Activated effector memory CD4-positive, alpha-beta T cell treated with anti-CD3 and anti-CD28 coated beads, Interleukin-2, amount 50 U/mL, for 16 hours (primary cell): ENCODE measurements around the gene FBXW8.
A peak's percentile ranks its signal among the peaks of the same experiment; 100 is the strongest.

Experiments
- DNase-seq: peaks from one replicate; pipeline ENCODE4 v3.0.0-alpha.2; 2020

FBXW8 gene

DNA sequence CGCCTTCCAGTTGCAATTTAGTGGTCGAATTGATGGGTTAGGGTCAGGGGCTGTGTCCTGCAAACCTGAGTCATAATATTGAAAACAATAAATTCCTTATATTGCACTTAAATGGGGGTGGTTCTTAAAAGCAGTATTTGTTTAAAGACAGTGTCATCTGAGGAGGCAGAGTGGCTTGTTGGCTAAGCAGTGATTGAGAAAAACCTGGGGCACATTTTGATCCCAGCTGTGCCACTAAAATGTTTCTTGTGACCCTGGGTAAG, 48.4 kb downstream of the FBXW8 start:
- DNase-seq: no peak

GRCh38 chr12:116959845-116960514, 49.2 kb downstream of the FBXW8 start:
- peak; percentile 68 for DNase-seq

- no peak for DNase-seq
Measured at GRCh38 chr12:116962197-116962596, 51.4 kb downstream of the FBXW8 start.

DNA sequence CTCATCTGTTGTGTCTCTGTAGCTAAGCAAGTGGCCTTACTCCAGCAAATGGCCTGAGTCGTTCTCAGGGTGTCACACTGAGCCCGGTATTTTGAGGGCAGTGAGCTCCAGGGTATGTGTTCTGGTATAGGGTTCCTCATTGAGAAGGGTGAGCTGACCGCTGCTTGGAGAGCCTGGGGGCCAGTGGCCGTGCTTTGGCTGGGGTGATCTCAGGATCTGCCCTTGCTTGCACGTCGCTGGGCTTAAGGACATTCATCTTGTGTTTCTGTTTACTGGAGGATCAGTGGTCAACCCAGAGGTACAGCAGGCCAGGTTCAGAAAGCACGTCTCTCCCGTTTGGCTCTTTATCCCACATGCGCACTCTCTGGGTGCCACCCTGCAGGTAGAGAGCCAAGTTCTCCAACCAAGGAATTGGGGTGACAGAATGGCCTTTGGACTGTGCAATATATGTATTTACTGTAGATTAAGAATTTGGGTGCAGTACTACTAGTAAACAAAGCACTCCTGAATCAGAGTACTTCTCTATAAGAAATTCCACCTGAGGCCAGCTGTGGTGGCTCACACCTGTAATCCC, 52.1 kb downstream of the FBXW8 start:
- no peak for DNase-seq

GRCh38 chr12:116964054-116965050, 53.6 kb downstream of the FBXW8 start:
- no peak for DNase-seq

DNA sequence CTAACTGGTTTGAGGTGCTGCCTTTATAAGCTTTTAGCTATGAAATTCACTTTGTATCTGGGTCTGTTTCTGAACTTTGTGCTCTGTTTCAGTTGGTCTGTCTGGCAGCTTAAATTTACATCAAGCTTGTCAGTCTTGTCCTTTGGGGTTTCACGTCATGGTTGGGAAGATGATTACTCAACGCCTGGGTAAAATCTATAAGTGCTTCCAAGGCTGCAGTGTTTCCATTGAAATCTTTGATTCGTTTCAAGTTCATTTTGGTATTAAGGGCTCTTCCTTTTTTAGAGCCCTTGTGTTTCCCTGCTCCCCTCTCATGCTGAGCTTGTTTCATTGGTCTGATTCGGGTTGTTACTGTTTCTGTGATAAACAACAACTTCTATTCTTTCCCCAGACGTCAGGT, 58.2 kb downstream of the FBXW8 start:
- no peak for DNase-seq

- DNase-seq: no peak
Measured at GRCh38 chr12:116969615-116970585, 59.1 kb downstream of the FBXW8 start.

DNA sequence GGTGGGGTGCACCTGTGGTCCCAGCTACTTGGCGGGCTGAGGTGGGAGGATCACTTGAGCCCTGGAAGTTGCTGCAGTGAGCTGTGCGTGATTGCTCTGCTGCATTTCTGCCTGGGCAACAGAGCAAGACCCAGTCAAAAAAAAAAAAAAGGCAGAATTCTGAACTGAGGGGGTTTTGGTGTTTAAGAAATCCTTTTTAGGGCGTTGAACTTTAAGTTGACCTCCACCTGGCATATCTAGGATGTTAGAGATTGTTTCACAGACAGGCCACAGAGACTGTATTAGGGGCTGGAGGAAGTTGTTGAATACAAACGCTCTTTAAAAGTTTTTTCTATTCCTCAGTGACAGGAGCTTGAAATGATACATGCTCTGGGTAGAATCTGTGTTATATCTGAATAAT, 60.5 kb downstream of the FBXW8 start:
- no peak for DNase-seq

- DNase-seq: no peak
Measured at GRCh38 chr12:116975779-116976393, 65.1 kb downstream of the FBXW8 start.

GRCh38 chr12:116977465-116978380, 67.0 kb downstream of the FBXW8 start:
- DNase-seq: no peak

DNA sequence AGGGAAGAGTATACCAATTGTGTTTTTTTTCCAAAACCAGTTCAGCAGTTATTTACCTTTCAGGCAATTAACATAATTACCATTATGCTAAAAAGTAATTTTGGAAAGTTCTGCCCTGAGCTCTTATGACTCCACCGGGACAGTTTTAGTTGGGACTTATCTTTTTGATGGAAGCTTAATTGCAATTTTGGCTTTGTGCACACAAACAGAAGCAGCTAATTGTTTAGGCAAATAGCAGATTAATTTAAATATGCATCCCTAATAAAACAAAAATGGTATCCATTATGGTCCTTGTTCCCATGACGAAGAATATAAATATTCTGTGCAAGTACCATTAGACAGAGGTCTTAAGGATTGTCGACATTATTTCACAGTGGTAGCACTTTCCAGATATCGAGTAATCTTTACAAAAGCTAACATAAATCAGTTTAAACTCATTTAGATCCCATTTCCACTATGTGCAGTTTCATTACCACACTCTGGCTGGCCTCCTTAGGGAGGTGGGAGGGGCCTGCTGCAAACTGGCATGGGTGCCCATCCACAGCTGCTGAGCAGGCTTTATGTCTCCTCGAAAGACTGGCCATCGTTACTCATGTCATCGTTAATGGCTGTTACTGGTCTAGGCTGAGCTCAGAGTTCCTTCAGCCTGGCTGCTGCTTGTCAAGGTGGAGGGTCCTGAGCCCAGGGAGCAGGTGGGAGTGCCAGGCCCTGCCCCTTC, 68.2 kb downstream of the FBXW8 start:
- DNase-seq: no peak

DNA sequence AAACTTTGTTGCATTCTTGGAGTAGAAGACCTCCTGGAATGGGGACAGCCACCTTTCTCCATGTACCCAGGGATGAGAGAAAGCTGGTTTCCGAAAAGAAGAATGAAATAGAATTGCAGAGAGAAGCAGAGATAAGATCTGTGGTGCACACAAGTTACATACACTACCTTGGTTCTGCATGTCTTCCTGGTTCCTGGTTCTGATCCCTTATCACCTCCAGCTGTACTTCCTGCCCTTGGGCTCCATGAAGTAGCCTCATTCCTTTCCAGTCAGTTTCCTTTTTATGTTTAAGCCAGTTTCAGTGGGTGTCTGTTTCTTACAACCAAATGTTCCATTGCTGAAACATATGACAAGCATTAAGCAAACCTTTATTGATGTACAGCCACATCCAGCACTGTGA, 69.3 kb downstream of the FBXW8 start:
- DNase-seq: no peak

DNA sequence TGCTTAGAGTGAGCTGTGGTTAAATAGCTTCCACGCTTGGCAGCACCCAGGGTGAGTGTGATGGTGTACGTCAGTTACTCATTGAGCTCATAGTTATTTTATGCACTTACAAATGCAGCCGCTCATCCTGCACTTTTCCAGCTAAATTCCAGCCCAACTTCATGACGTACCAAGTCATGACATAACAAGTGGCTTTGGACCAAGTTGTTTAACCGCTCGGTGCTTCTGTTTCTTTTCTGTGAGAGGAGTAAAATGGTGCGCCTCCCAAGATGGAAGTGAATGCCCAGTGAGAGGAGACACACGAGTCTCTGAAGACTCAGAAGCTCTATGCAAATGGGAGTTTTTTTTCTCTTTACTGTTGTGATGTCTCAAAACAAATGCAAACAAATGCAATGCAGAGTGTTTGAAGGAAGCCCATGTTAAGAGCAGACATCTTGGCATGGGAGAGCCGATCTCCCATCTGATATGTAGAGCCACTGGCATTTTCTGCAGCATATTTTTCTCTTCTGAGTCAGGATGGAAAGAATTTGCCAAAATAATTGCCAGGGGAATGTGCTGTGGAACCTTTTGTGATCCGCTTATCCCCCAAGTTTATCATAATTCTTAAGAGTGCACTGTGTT, 72.2 kb downstream of the FBXW8 start:
- no peak for DNase-seq

DNA sequence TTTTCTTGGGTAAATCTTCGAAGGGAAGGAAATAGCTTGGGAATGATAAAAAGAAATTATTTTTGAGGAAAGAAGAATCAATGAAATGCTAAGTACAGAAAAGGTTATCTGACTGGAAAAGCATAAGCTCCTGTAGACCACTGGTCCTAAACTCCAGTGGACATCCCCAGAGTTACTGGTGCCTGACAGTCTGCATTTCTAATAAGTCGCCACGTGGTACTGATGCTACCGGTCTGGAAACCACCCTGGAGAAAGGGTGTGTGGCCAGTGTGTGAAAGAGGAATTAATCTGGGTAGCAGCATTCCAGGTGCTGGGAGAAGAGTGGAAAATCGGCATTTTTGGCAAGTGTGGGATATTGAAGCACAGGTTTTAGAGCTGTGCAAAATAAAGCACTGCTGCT, 73.3 kb downstream of the FBXW8 start:
- no peak for DNase-seq

DNA sequence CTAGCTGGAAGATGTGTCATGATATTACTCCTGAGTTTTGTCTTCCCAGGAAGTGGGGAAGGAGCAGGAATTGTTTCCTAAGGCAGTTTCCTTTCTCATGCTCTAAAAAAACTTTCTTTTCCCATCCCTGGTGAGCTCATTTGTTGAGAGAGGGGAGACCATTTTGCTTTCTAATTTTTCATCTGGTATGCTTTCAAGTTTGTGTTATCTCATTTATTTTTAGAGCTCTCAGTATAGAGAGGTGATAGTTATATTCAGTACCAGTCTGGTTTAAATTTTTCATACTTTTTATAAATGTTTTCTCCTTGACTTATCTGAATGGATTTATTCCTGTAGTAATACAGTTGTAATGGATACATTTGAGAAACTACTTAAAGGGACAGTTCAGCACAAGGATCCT, 79.6 kb downstream of the FBXW8 start:
- DNase-seq: no peak

GRCh38 chr12:116990971-116991966, 80.5 kb downstream of the FBXW8 start:
- no peak for DNase-seq

DNA sequence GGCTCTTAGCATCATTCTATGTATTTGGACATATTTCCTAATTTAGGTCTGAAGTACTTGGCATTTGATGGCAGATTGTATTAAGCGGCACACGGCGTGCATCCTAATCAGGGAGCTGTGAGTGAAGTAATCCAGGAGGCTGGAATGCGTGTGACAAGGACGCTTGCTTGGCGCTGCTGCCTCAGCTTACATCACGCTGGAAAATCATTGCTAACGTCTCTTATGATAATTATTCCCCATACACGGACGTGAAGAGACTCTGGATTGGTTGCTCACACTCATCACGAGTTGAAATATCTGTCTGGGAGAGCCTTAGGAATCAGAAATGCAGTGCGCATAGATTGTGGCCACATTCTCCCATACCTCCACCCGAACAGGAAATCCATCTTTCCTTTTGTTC, 85.3 kb downstream of the FBXW8 start:
- DNase-seq: no peak

- no peak for DNase-seq
Measured at GRCh38 chr12:116996621-116997020, 85.9 kb downstream of the FBXW8 start.

DNA sequence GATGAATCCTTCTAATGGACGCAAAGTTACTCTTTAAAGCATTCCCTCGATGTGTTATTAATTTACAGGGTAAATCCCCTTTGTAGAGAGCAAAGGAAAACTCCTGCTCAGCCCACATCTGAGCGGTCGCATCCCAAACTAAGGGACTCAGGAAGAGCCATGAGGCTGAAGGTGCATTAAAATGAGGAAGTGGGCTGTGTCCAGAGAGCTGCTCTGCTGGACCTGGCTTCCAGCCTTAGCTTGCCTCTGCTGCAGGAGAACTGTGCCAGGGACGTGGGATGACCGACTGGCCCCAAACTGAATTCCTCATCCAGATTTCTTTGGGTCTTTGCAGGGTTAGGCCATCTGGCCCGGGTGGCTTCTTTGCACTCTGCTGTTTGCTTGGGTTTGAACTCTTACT, 88.3 kb downstream of the FBXW8 start:
- DNase-seq: no peak
